Measurements from ENCODE around the gene CALY.
A peak's percentile ranks its signal among the peaks of the same experiment; 100 is the strongest.

CALY gene

GRCh38 chr10:133309720-133310398, 26.8 kb downstream of the CALY start:
- no peak for DNase-seq

GRCh38 chr10:133309100-133309719, 27.5 kb downstream of the CALY start:
- peak; percentile 96 for DNase-seq

GRCh38 chr10:133308421-133309099, 28.1 kb downstream of the CALY start, which contains the start of the genes TUBGCP2 and ZNF511:
TSS of gene TUBGCP2 (minus strand) at chr10:133308872. CDS start at chr10:133302941, 5,931 bp downstream.
TSS of gene ZNF511 (plus strand) at chr10:133308914. CDS start at chr10:133308944, 30 bp downstream.
- peak; percentile 94 for DNase-seq

- peak; percentile 63 for DNase-seq
Observed at GRCh38 chr10:133307776-133308420, 28.8 kb downstream of the CALY start.

- DNase-seq: no peak
Observed at GRCh38 chr10:133306941-133307379, 29.7 kb downstream of the CALY start.

- no peak for DNase-seq
Observed at GRCh38 chr10:133306097-133306476, 30.6 kb downstream of the CALY start.

- no peak for DNase-seq
Observed at GRCh38 chr10:133303206-133303605, 33.5 kb downstream of the CALY start.

- DNase-seq: no peak
Observed at GRCh38 chr10:133302230-133302629, 34.5 kb downstream of the CALY start.

GRCh38 chr10:133299738-133300137, 37.0 kb downstream of the CALY start:
- DNase-seq: no peak

- DNase-seq: no peak
Observed at GRCh38 chr10:133299224-133299623, 37.5 kb downstream of the CALY start.

GRCh38 chr10:133298466-133298865, 38.2 kb downstream of the CALY start:
- no peak for DNase-seq

- DNase-seq: no peak
Observed at GRCh38 chr10:133297504-133297903, 39.2 kb downstream of the CALY start.

- no peak for DNase-seq
Observed at GRCh38 chr10:133295426-133296320, 41.0 kb downstream of the CALY start.

- DNase-seq: peak; percentile 94
Observed at GRCh38 chr10:133294189-133294588, 42.5 kb downstream of the CALY start.

GRCh38 chr10:133293810-133294119, 42.9 kb downstream of the CALY start:
- DNase-seq: no peak

- DNase-seq: peak; percentile 94
Observed at GRCh38 chr10:133292919-133293809, 43.5 kb downstream of the CALY start.

- DNase-seq: no peak
Observed at GRCh38 chr10:133289761-133290160, 46.9 kb downstream of the CALY start.

- no peak for DNase-seq
Observed at GRCh38 chr10:133287832-133288500, 48.7 kb downstream of the CALY start.

- DNase-seq: no peak
Observed at GRCh38 chr10:133286366-133286765, 50.3 kb downstream of the CALY start.

GRCh38 chr10:133285217-133285616, 51.5 kb downstream of the CALY start:
- no peak for DNase-seq

- no peak for DNase-seq
Observed at GRCh38 chr10:133283931-133284330, 52.8 kb downstream of the CALY start.
